NCI-H524 (cell line): Measurements from ENCODE around the gene MEGF9.

Source experiments
- DNase-seq, 2 experiments: peaks; one replicate each; lab custom pipeline; 2025; lab: John Stamatoyannopoulos, UW

Gene MEGF9

GRCh38 chr9:120705174-120705573 is 9.1 kb downstream of the MEGF9 start:
- DNase-seq = no peak

DNA sequence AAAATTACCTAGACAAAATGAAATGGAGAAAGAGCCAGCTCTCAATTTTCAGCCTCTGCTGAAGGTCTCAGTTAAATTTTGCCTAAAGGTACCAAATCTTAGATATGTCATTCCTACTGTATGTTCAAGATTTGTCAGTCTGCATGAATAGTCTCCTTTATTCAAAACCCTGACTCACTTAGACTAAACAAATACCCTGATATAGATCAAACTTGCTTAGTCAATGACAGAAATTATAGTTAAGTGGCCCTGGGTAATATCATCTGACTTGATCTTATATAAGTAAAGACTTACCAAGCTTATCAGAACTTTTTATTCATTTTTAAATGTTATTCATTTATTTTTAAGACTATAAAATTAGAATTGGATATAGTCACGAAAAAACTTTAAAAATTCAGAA is 12.2 kb downstream of the MEGF9 start:
- no peak for DNase-seq

GRCh38 chr9:120701248-120701647 is 13.0 kb downstream of the MEGF9 start:
- peak in 1 of 2 experiments; percentile 61 for DNase-seq

DNA sequence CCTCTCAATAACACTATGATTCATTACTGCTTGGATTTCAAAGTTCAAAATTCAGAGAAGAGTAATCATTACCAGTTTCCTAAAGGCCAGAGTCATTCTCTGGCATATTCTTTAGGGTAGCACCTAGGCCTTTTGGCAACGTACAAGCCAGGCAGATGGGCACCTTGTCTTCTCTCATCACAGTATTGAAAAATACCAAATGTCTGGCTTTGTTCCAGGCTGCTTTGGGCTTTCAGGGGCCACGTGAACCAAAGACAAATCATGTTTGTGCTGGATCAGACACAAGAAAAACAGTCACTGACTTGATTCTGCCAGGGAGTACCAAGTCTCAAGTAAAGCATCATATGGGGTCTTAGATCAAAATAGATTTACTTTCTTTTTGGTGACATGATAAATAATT is 15.5 kb downstream of the MEGF9 start:
- peak; percentile 75 to 90 for DNase-seq

GRCh38 chr9:120697448-120697847 is 16.8 kb downstream of the MEGF9 start:
- DNase-seq = no peak

GRCh38 chr9:120696551-120697230 is 17.6 kb downstream of the MEGF9 start:
- no peak for DNase-seq

GRCh38 chr9:120694559-120694958 is 19.7 kb downstream of the MEGF9 start:
- DNase-seq = no peak

DNA sequence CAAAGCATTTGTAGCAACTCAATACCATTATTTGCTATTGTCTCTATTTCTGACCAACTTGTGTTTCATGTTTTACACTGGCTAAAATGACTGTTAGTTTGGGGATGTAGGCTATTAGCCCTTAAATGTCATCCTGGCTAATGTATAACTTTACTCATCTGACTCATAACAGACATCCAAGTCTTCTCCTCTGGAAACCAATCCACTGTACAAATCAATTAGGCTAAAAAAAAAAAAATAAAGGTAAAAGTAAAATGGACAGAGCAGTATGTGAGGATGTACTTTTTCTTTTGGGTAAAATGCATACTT is 20.6 kb downstream of the MEGF9 start:
- DNase-seq = no peak

- no peak for DNase-seq
These were observed 21.2 kb downstream of the MEGF9 start for GRCh38 chr9:120692901-120693699.

- no peak for DNase-seq
These were observed 23.9 kb downstream of the MEGF9 start for GRCh38 chr9:120690372-120690771.

DNA sequence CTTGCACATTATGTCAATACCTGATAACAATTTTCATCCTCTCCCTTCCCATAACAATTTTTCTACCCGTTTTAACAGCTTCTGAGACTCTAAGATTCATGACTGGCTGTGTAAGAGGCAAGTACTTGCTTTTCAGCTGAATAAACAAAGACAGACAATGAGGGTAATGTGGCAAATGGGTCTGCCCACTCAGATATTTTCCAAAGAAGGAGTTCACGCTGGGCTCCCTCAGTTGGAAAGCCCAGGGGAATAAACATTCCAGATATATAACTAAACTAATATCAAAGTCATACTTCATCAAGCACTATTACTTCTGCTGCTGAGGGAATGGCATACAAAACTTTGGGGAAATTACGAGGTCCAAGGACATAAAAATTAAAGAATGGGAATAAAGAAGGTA is 24.4 kb downstream of the MEGF9 start:
- DNase-seq = no peak

- no peak for DNase-seq
These were observed 25.5 kb downstream of the MEGF9 start for GRCh38 chr9:120688758-120689157.

- DNase-seq = peak; percentile 75 to 91
These were observed 31.1 kb downstream of the MEGF9 start for GRCh38 chr9:120683150-120683549.

DNA sequence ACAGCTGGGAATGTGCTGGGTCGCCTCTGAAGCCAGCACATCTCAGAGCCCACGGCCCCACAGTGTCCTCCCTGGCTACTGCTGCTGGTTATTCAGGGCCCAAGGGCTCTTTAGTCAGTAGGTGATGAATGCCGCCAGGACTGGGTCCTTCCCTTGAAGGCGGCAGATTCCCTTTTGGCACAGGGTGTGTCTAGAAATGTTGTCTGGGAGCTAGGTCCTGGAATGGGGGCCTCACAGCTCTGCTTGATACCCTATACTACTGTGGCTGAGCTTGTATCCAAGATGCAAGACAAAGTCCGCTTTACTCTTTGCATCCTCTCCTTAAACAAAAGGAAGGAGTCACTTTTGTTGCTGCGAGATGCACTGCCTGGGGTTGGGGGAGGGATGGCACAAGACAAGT is 33.1 kb downstream of the MEGF9 start:
- no peak for DNase-seq

DNA sequence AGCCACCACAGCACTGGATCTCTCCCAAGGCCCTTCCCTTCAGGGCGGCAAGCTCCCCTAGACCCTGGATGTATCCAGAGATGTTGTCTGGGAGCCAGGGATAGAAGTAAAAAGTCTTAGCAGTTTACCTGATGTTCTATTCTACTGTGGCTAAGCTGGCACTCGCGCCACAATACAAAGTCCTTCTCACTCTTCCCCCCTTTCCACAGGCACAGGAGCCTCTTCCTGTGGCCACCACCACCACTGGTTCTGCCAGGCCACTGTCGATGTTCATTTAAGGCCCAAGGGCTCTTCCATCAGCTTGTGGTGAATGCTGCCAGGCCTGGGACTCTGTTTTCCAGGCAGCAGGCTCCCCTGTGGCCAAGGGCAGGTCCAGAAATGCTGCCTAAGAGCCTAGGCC is 33.7 kb downstream of the MEGF9 start:
- DNase-seq = no peak

DNA sequence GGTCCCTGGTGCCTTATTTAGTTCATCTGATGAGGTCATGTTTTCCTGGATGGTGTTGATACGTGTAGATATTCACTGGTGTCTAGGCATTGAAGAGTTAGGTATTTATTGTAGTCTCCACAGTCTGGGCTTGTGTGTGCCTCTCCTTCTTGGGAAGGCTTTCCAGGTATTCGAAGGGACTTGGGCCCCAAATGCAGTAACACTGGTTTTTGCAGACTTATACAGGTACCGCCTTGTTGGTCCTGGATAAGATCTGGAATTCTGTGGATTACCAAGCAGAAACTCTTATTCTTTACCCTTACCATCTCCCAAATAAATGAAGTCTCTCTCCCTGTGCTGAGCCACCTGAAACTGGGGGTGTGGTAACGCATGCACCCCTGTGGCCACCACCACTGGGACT is 34.1 kb downstream of the MEGF9 start:
- no peak for DNase-seq

DNA sequence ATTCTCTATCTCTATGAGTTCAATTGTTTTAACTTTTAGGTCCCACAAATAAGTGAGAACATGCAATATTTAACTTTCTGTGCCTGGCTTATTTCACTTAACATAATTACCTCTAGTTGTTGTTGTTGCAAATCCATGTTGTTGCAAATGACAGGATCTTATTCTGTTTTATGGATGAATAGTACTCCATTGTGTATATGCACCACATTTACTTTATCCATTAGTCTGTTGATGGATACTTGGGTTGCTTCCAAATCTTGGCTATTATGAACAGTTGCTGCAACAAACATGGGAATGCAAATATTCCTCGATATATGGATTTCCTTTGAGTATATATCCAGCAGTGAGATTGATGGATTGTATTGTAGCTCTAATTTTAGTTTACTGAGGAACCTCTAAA is 36.3 kb downstream of the MEGF9 start:
- no peak for DNase-seq

GRCh38 chr9:120676767-120677402 is 37.4 kb downstream of the MEGF9 start:
- DNase-seq = no peak

GRCh38 chr9:120668399-120668798 is 45.9 kb downstream of the MEGF9 start:
- DNase-seq = no peak

GRCh38 chr9:120663950-120664349 is 50.3 kb downstream of the MEGF9 start:
- no peak for DNase-seq

DNA sequence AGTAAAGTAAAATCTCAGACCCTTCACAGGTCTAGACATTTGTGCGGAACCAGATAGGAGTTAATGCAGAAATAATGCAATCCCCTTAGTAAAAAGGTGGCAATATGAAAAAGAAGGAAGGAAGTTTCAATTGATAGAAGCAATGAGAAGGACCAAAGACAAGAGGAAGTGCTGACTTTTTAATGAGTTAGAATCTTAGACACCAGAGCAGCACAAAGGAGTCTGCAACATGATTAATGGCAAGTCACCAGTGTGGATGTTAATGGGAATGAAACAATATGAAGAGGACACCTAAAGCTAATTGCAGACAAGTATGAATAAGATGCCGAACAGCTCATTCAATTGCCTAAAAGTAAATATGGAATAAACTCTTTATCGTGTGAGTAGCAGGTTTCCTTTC is 50.9 kb downstream of the MEGF9 start:
- DNase-seq = no peak

DNA sequence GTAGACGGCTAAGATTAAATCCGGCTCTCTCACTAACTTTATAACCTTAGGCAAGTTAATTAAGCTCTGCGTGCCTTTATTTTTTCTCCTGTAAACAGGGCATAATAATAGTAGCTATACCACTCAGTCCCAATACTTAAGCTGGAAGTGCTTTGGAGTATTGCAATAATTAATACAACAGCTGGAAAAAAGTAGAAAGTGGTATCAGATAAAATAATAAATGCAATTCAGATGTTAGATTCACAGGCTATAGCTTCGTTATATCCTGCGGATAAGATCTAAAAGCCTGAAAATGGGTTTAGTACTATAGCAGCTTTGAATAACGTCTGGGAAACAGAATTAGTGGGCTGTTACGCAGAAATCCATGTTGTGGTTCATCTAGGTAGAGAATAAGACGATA is 51.8 kb downstream of the MEGF9 start:
- DNase-seq = no peak

GRCh38 chr9:120659676-120660075 is 54.6 kb downstream of the MEGF9 start:
- no peak for DNase-seq
